Activated CD4-positive, alpha-beta T cell treated with anti-CD3 and anti-CD28 coated beads, Interleukin-2, amount 50 U/mL, for 1 hour (primary cell): Measurements from ENCODE around the gene GRAMD1B.
A peak's percentile ranks its signal among the peaks of the same experiment; 100 is the strongest.
"Not testable (repeated sequence)": the region's sequence is repeated elsewhere in the genome, so short reads cannot be mapped to it uniquely, and the experiment has no call there.

Source experiments
- DNase-seq: peaks from one replicate; pipeline ENCODE4 v3.0.0-alpha.2; 2020

Gene GRAMD1B

DNA sequence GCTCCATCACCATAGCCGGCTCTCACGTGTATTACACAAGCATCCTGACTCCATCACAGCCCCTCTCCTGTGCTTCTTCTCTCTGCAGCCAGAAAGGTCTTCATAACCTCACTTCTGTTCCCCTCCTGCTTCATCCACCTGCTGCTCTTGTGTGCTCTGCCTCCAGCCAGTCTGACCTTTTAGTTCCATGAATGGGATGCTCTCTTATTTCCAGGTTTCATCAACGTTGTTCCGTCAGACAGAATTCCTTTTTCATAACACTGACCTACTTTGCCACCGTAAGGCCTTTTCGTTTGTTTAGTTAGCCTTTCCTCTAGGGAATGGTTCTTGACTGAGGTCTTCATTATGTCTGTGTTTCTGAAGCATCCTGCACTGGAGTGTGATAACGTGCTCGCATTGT is 18.8 kb downstream of the GRAMD1B start:
- no peak for DNase-seq

DNA sequence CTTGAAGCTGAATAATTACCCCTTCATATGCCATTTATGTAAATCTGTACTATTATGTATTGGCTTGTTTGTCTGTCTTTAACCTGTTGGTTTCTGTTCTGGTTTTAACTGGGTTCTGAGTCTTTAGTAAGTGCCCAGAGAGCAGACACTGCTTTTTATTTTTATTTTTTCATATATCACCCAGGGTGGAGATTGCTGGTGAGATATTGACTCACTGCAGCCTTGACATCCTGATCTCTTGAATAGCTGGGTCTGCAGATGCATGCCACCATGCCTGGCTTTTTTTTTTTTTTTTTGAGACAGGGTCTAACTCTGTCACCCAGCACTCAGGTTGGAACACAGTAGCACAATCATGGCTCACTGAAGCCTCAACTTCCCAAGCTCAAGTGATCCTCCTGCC is 19.4 kb downstream of the GRAMD1B start:
- DNase-seq: no peak

GRCh38 chr11:123450623-123451022 is 20.6 kb downstream of the GRAMD1B start:
- no peak for DNase-seq

- no peak for DNase-seq
Observed at GRCh38 chr11:123451183-123451781, 21.2 kb downstream of the GRAMD1B start.

GRCh38 chr11:123452794-123453193 is 22.7 kb downstream of the GRAMD1B start:
- DNase-seq: no peak

GRCh38 chr11:123454060-123454651 is 24.1 kb downstream of the GRAMD1B start:
- peak; percentile 36 for DNase-seq

GRCh38 chr11:123454796-123455195 is 24.7 kb downstream of the GRAMD1B start:
- DNase-seq: no peak

DNA sequence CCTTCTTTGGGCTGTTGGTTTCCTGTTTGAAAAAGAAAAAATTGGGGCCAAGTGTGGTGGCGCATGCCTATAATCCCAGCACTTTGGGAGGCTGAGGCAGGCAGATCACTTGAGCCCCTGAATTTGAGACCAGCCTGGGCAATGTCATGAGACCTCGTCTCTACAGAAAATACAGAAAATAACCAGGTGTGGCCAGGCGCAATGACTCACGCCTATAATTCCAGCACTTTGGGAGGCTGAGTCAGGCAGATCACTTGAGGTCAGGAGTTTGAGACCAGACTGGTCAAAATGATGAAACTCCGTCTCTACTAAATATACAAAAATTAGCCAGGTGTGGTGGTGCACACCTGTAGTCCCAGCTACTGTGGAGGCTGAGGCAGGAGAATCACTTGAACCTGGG is 26.4 kb downstream of the GRAMD1B start:
- not testable (repeated sequence) for DNase-seq

DNA sequence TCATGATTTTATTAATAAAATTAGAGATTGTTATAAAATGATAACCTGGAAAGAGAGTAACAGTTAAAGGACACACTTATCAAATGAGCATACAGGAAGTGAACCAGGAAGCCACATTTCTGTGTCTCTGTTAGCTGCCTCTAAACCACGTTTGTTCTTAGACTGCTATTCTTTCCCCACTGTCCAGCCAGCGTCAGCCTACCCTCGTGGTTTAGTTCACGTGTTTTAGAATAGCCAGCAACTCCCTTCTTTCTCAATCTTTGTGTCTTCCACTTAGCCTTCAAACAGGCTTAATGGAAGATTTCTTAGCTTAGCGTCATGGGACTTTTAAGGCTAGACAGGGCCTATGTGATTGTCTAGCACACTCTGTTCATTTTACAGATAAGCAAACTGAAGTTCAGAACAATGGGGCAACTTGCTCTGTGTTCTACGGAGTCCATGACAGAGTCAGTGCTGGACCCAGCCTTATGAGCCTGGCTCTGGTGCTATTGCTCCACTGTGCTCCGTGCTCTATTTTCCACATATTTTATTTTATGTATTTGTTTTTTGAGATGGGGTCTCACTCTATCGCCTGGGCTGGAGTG is 27.2 kb downstream of the GRAMD1B start:
- peak; percentile 5 for DNase-seq

DNA sequence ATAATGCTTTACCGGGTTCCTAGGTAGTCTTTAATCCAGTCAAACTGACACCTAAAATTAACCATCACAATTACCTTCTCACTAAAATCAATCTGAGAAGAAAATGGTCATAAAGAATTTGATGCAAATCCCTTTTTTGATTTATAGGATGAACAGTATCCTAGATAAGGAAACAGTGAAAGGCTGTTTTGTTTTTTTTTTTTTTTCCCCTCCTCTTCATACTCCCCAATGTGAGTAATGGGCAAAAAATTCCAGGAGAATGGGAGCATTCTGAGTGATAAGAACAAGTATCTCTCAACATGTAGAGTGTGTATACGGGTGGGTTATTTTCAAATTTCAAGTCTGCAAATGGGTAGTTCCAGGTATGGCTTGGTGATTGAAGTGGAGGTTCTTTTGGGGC is 28.4 kb downstream of the GRAMD1B start:
- DNase-seq: no peak

DNA sequence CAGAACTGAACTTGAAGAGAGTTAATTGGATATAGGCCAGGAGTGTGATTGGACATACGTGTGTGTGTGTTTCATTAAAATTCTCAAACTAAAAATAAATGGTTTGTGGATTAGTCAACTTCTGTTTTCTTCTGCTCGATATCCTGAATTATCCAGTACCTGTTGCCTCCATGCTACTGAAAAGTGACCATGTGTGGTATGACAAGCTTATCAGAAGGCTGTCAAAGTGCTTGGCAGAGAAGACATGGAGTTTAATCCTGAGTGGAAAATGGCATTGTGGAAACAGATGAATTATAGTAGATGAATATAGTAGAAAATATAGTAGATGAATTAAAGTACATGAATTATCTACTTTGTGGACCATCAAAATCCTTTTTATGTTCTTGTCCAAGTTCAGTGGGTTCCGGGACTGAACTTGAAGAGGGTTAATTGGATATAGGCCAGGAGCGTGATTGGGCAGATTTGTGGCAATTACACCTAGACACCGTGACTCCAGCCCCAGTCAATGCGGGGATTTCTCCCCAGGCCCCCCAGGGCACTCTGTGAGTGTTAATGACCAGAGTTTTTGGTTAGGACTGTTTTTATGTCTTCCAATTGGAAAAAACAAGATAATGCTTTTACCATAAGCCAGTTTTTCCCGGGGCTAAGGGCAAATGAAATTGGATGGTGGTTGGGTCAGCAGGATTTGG is 30.1 kb downstream of the GRAMD1B start:
- DNase-seq: no peak

DNA sequence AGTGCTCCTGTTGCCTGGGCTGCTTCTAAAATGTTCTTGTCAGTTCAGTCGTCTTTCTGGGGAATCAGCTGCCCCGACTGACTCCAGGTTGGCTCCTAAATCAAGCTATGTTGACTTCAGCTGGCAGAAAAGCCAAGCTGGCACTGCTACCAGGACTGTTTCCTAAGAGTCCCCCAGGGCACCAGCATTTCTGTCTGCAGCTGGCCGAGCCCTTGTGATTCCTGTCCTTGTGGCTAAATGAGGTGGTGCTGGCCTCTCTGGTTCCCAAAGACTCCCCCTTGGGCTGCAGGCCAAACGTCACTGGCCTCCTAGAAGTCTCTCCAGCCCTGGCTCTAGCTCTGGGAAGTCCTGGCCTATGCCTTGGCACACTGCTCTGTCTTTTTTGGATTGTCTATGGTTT is 31.1 kb downstream of the GRAMD1B start:
- no peak for DNase-seq

- not testable (repeated sequence) for DNase-seq
Observed at GRCh38 chr11:123465667-123466066, 35.6 kb downstream of the GRAMD1B start.

DNA sequence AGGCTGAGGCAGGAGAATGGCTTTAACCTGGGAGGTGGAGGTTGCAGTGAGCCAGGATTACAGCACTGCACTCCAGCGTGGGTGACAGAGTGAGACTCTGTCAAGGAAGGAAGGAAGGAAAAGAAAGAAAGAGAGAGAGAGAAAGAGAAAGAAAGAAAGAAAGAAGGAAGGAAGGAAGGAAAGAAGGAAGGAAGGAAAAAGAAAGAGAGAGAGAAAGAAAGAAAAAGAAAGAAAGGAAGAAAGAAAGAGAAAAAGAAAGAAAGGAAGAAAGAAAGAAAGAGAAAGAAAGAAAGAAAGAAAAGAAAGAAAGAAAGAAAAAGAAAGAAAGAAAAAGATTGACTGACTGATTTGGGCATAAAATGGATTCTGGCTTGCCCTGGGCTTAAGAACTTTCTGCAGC is 36.1 kb downstream of the GRAMD1B start:
- not testable (repeated sequence) for DNase-seq

GRCh38 chr11:123469089-123469488 is 39.0 kb downstream of the GRAMD1B start:
- no peak for DNase-seq

- DNase-seq: no peak
Observed at GRCh38 chr11:123469586-123469985, 39.5 kb downstream of the GRAMD1B start.

- no peak for DNase-seq
Observed at GRCh38 chr11:123470842-123471241, 40.8 kb downstream of the GRAMD1B start.

DNA sequence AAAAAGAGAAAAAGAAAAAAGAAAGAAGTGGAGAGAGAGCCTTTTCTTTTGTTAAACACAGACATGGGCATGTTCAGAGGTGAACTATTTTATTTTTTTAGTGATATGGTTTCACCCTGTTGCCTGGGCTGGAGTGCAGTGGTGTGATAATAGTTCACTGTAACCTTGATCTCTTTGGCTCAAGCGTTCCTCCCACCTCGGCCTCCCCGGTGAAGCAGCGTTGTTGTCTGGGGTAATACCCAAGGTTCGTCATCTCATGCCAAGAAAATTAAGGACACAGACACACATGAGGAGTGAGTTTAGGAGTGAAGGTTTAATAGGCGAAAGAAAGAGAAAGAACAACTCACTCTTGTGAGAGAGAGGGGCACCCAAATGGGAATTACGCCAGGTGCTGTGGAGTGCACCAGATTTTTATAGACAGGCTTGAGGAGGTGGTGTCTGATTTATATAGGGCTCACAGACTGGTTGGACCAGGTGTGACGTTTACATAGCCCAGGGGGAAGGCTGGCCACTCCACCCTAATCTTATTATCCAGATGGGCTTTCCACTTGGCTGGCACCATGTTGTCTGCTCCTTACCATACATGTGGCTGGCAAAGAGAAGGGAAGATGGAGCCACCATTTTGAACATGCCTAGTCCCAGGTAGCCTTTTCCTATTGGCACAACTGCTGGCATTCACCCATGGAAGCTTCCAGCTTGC is 42.3 kb downstream of the GRAMD1B start:
- no peak for DNase-seq

GRCh38 chr11:123473941-123474677 is 44.0 kb downstream of the GRAMD1B start:
- no peak for DNase-seq

DNA sequence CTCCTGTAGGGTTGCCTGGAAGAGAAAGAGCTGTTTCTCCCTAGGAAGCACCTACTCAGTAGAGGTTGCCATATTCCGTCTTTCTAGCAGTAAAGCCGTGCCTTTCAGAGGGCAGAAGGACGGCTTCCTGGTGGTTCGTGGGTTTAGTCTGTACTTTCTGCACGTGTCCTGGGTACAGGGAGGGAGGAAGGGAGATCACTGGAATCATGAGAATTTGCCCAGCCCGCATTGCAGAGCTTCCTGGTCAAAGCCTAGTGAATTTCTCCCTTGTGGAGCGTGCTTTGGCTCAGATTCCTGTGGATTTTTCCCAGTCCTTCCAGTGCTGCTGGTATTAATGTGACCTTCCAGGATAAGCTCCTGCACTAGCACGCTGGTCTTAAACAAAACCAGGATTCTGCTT is 44.9 kb downstream of the GRAMD1B start:
- no peak for DNase-seq

DNA sequence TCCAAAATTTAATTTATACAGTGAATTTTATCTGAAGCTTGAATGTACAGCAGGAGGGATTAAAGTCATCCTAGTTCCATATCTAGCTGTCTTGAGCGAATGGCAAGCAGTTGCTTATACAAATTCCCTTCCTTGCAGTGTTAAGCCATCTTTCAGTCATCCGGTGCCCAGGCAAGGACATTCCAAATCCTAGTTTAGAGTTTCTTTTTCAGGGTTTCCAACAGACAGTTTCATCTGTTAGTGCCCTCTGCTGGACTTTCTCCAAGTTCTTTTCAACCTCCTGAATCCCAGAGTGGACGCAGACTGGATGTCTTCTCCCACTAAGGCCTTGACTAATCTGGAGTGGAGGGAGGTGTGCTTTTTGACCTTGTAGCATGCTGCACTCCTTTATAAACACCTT is 45.4 kb downstream of the GRAMD1B start:
- DNase-seq: no peak

- no peak for DNase-seq
Observed at GRCh38 chr11:123477205-123477907, 47.3 kb downstream of the GRAMD1B start.
